GM12891 (cell line): ENCODE results near the gene CDC42BPG.
"Not testable (repeated sequence)": the region's sequence is repeated elsewhere in the genome, so short reads cannot be mapped to it uniquely, and the experiment has no call there.

Experiments used
- PAX5 ChIP-seq: IDR thresholded peaks from 2 replicates; pipeline ENCODE4 v1.6.1; 2011; ENCODE audit warnings: low read length, moderate library complexity, mild to moderate bottlenecking; ENCODE audit not compliant: insufficient read depth, severe bottlenecking
- POLR2A ChIP-seq: IDR thresholded peaks from 2 replicates; pipeline ENCODE4 v1.6.1; 2011; ENCODE audit warnings: low read depth, low read length, control low read depth
- POLR2AphosphoS5 ChIP-seq: IDR thresholded peaks from 2 replicates; pipeline ENCODE4 v1.6.1; 2011; ENCODE audit warnings: low read depth, low read length, control low read depth
- POU2F2 ChIP-seq: IDR thresholded peaks from 2 replicates; pipeline ENCODE4 v1.6.1; 2011; ENCODE audit warnings: low read depth, mild to moderate bottlenecking, control low read depth, low read length, moderate library complexity
- SPI1 ChIP-seq: IDR thresholded peaks from 2 replicates; pipeline ENCODE4 v1.6.1; 2011; ENCODE audit warnings: low read depth, low read length, control low read depth
- TAF1 ChIP-seq: IDR thresholded peaks from 2 replicates; pipeline ENCODE4 v1.6.1; 2011; ENCODE audit warnings: low read depth, low read length, control low read depth

DNA sequence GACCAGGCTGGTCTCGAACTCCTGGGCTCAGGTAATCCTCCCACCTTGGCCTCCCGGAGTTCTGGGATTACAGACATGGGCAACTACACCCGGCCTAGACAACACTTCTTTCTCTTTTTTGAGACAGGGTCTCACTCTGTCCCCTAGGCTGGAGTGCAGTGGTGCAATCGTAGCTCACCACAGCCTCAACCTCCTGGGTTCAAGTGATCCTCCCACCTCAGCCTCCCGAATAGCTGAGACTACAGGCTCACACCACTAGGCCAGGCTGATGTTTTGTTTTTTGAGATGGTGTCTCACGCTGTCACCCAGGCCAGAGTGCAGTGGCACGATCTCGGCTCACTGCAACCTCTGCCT is 1.3 kb upstream of the CDC42BPG start:
- not testable (repeated sequence) for TF ChIP-seq POLR2A, POLR2AphosphoS5, TAF1, PAX5, SPI1, POU2F2
